Measurements from ENCODE around the gene HMGXB3.

HMGXB3 gene

DNA sequence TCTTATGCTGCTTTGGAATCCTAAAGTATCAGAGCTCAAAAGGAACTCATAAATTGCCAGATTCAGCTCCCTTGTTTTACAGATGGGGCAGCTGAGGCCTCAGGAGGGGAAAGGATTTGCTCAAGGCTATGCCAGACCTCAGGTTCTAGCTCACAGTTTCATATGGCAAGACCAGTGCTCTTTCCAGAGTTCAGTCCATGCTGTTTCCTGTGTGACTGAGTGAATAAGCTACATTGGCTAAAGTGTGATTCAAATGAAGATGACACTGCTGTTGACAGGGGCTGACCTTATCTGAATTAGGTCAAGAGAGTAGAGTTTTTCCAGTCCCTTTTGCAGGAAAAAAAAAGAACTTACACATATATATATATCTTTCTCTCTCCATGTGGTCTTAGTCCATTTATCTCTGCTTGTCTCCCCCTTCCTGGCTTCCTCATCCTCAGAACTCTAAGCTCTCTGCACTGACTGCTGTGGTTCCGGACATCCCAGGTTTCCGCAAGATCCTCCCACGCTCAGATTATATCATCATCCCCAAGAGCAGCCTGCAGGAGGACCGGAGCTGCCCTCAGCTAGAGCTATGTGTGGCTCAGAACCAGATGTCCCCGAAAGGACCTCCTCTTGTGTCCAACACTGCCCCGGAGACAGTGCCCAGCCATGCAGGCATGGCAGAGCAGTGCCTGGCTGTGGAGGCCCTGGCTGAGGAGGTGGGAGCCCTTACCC is 9.3 kb downstream of the HMGXB3 start:
- Histone ChIP-seq H3K36me3 (ENCODE audit: control insufficient read depth, insufficient read depth, low read length) (no peaks in the 10 kb centered on the region), H3K9me3 (ENCODE audit: control insufficient read depth, low read length) (no peaks in the 10 kb centered on the region), H3K9ac (no peak overlapping the region), H2AFZ (no peak overlapping the region), H3K79me2 (peaks cover 19% of the 10 kb centered on the region), H3K4me3 (ENCODE audit: low read depth, low read length) (peak overlapping the region; percentile 31), H3K4me1 (peaks cover 16% of the 10 kb centered on the region), H3K27me3 (ENCODE audit: control insufficient read depth, insufficient read depth, low read length) (no peaks in the 10 kb centered on the region), H3K4me2 (ENCODE audit: low read length) (peak overlapping the region; percentile 16), H3K27ac (peak overlapping the region; percentile 2)
- TF ChIP-seq, protein P1, sequence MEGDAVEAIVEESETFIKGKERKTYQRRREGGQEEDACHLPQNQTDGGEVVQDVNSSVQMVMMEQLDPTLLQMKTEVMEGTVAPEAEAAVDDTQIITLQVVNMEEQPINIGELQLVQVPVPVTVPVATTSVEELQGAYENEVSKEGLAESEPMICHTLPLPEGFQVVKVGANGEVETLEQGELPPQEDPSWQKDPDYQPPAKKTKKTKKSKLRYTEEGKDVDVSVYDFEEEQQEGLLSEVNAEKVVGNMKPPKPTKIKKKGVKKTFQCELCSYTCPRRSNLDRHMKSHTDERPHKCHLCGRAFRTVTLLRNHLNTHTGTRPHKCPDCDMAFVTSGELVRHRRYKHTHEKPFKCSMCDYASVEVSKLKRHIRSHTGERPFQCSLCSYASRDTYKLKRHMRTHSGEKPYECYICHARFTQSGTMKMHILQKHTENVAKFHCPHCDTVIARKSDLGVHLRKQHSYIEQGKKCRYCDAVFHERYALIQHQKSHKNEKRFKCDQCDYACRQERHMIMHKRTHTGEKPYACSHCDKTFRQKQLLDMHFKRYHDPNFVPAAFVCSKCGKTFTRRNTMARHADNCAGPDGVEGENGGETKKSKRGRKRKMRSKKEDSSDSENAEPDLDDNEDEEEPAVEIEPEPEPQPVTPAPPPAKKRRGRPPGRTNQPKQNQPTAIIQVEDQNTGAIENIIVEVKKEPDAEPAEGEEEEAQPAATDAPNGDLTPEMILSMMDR (IDR thresholded peaks at IDR 0.05) = no peak

DNA sequence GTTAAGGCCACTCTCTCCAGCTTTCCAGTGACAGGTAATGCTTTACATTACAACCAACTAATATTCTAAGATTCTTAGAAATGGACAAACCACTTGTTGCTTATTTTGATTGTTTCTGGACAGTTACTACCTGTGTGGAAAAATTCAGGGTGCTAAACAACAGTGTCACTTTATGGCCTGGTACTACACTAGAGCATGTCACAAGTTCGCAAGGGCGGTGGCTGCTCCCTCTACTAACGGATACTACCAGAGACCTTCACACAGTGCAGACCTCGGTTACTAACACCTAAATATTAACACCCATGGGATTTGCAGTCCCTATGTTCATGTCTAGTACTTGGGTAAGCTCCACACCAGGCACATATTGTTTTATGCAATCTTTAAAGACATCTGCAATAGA is 13.4 kb downstream of the HMGXB3 start:
- H3K36me3 ChIP-seq (ENCODE audit: control insufficient read depth, insufficient read depth, low read length) = peaks cover 4% of the 10 kb centered on the region
- no peak overlapping the region for H3K4me2 ChIP-seq (ENCODE audit: low read length)

DNA sequence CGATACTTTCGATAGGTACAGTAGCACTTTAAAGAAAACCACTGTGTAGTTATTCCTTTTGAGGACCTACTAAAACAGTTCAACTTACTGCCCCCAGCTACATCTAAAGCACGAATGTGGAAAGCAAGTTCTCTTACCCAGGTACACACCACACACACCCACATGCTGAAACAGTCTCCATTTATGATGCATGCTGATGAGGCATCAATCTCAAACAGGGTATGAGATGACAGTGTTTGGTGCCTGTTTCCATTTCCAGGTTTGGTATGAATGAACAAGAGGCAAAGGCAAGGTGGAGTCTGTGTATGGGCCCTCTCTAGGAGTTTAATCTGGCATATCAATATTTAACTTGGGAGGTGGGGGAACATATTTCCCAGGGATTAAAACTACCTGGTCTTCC is 13.9 kb downstream of the HMGXB3 start:
- peaks cover 4% of the 10 kb centered on the region for H3K36me3 ChIP-seq (ENCODE audit: control insufficient read depth, insufficient read depth, low read length)
- H3K4me1 ChIP-seq = peaks cover 1% of the 10 kb centered on the region
- H3K79me2 ChIP-seq = peaks cover 43% of the 10 kb centered on the region
- TF ChIP-seq, protein P1 (IDR thresholded peaks at IDR 0.05) = no peak
- H3K4me3 ChIP-seq (ENCODE audit: low read depth, low read length) = no peak overlapping the region
- H2AFZ ChIP-seq = no peak overlapping the region
- H3K9me3 ChIP-seq (ENCODE audit: control insufficient read depth, low read length) = no peaks in the 10 kb centered on the region
- no peaks in the 10 kb centered on the region for H3K27me3 ChIP-seq (ENCODE audit: control insufficient read depth, insufficient read depth, low read length)
- no peak overlapping the region for H3K27ac ChIP-seq
- no peak overlapping the region for H3K9ac ChIP-seq
- H3K4me2 ChIP-seq (ENCODE audit: low read length) = no peak overlapping the region

More for the DNA sequence above, 13.4 kb downstream of the HMGXB3 start:
- no peaks in the 10 kb centered on the region for H3K27me3 ChIP-seq (ENCODE audit: control insufficient read depth, insufficient read depth, low read length)
- H3K79me2 ChIP-seq = peaks cover 43% of the 10 kb centered on the region
- H3K27ac ChIP-seq = no peak overlapping the region
- H3K9ac ChIP-seq = no peak overlapping the region
- H3K9me3 ChIP-seq (ENCODE audit: control insufficient read depth, low read length) = no peaks in the 10 kb centered on the region
- peaks cover 6% of the 10 kb centered on the region for H3K4me1 ChIP-seq
- TF ChIP-seq, protein P1 (IDR thresholded peaks at IDR 0.05) = no peak
- no peak overlapping the region for H2AFZ ChIP-seq
- H3K4me3 ChIP-seq (ENCODE audit: low read depth, low read length) = no peak overlapping the region

DNA sequence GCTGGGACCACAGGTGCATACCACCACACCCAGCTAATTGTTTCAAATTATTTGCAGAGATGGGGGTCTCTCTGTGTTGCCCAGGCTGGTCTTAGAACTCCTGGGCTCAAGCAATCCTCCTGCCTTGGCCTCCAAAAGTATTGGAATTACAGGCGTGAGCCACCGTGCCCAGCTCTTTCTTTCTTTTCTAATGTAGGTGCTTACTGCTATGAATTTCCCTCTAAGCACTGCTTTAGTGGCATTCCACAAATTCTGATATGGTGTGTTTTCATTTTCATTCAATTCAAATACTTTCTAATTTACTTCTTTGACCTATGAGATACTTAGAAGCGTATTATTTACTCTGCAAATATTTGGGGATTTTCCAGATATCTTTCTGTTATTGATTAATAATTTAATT is 14.9 kb downstream of the HMGXB3 start:
- Histone ChIP-seq H3K9ac (no peak overlapping the region), H3K79me2 (peaks cover 43% of the 10 kb centered on the region), H3K4me1 (no peaks in the 10 kb centered on the region), H3K27me3 (ENCODE audit: control insufficient read depth, insufficient read depth, low read length) (no peaks in the 10 kb centered on the region), H3K4me3 (ENCODE audit: low read depth, low read length) (no peak overlapping the region), H2AFZ (no peak overlapping the region), H3K4me2 (ENCODE audit: low read length) (no peak overlapping the region), H3K9me3 (ENCODE audit: control insufficient read depth, low read length) (no peaks in the 10 kb centered on the region), H3K27ac (no peak overlapping the region), H3K36me3 (ENCODE audit: control insufficient read depth, insufficient read depth, low read length) (peaks cover 4% of the 10 kb centered on the region)
- TF ChIP-seq, protein P1 (IDR thresholded peaks at IDR 0.05) = no peak

DNA sequence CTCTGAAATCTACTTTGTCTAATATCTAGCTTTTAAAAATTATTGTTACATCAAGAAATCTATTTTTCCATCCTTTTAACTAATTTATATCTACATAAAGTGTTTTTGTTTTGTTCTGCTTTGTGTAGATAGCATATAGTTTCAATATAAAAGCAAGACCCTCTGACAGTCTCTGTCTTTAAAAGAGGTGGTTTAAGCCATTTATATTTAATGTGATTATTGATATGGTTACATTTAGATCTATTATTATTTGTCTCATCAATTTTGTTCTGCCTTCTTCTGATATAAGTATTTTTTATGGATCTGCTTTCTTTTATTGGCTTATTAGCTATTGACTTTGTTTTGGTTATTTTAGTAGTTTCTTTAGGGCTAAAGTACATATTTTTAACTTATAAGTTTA is 16.0 kb downstream of the HMGXB3 start:
- no peak overlapping the region for H3K9ac ChIP-seq
- no peak overlapping the region for H3K27ac ChIP-seq
- H3K27me3 ChIP-seq (ENCODE audit: control insufficient read depth, insufficient read depth, low read length) = no peaks in the 10 kb centered on the region
- H3K4me1 ChIP-seq = no peaks in the 10 kb centered on the region
- TF ChIP-seq, protein P1 (IDR thresholded peaks at IDR 0.05) = no peak
- peaks cover 35% of the 10 kb centered on the region for H3K79me2 ChIP-seq
- no peak overlapping the region for H3K4me3 ChIP-seq (ENCODE audit: low read depth, low read length)
- H3K9me3 ChIP-seq (ENCODE audit: control insufficient read depth, low read length) = no peaks in the 10 kb centered on the region
- H3K4me2 ChIP-seq (ENCODE audit: low read length) = peak overlapping the region; percentile 11
- peaks cover 4% of the 10 kb centered on the region for H3K36me3 ChIP-seq (ENCODE audit: control insufficient read depth, insufficient read depth, low read length)
- H2AFZ ChIP-seq = no peak overlapping the region
